ENCODE results near the gene EFCAB12. TPM values are rescaled to one million over a fixed set of nuclear protein-coding genes. Genes with fewer than 3 reads are reported as not detected.
"Not testable (repeated sequence)": the region's sequence is repeated elsewhere in the genome, so short reads cannot be mapped to it uniquely, and the experiment has no call there.

Gene EFCAB12
- total and polyA plus RNA-seq, 2 of the 4 experiments (the other 2 are of a cell fraction): under 0.01 to 0.17 TPM

DNA sequence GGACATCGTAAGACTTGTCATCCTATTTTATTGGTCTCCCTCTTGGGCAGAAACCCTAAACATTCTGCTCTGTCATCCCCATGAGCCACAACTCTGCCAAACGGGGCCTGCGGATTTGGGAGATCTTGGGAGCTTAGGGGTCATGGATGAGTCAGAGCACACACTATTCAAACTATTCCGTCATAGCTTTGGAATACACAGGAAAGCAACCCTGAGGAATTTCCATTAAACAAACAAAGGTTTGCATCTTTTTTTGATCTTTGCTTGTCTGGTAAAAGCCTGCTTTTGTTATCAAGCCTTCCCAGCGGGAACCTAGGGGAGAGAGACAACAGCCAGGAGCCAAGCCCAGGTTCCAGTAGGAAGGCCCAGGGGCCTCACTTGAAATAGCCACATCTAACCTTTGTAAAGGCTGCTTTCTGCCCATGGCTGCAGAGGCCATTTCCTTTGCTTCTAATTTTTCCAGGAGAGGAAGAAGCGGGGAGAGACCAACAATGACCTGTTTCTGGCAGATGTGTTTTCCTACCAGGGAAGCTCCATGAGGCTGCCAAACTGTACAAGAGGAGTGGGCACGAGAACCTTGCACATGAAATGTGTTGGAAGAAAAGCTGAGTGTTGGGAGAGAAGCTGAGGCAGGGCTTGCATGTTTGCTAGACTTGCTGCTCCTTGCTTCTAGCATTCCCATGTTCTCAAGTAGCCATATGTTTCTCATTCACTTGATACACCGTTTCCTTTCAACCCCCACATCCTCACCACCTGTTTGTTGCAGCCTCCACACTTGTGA lies 39.5 kb downstream of the EFCAB12 start:
- Histone ChIP-seq H3K4me2 (ENCODE audit: low read depth, low read length) (peak overlapping the region; percentile 8; the same call in 1 of the 2 replicates), H2AK9ac (replicated peaks; ENCODE audit: low read depth, low read length, poor library complexity) (peak overlapping the region; percentile 89), H3K36me3 (ENCODE audit: control insufficient read depth, insufficient read depth, low read length) (peaks cover 30% of the 10 kb centered on the region), H4K5ac (ENCODE audit: low read depth, low read length) (peak overlapping the region; percentile 78), H2BK5ac (ENCODE audit: low read depth, low read length, poor library complexity, severe bottlenecking) (peak overlapping the region; percentile 97), H4K8ac (ENCODE audit: low read depth in 2 of 2, low read length in 2 of 2) (peak overlapping the region; percentile 75 to 93), H2BK20ac (ENCODE audit: low read depth, low read length) (peak overlapping the region; percentile 85), H3K14ac (replicated peaks; ENCODE audit: low read depth, low read length) (peak overlapping the region; percentile 90), H2AK5ac (ENCODE audit: low read depth, low read length) (peak overlapping the region; percentile 99), H3K18ac (ENCODE audit: low read depth, low read length) (peak overlapping the region; percentile 8), H3K79me1 (ENCODE audit: low read depth in 1 of 2, low read length in 2 of 2) (peaks cover 21 to 48% of the 10 kb centered on the region in 2 experiments), H2BK120ac (ENCODE audit: low read depth, low read length) (peak overlapping the region; percentile 89), H4K91ac (ENCODE audit: insufficient read depth, low read depth, low read length) (peak overlapping the region; percentile 98), H3K4me1 (ENCODE audit: control insufficient read depth, insufficient read depth, low read length) (peaks cover 20% of the 10 kb centered on the region), H3K9me1 (ENCODE audit: insufficient read depth, low read length) (peaks cover 18% of the 10 kb centered on the region), H3K56ac (ENCODE audit: extremely low read depth, insufficient read depth, low read length) (peak overlapping the region; percentile 82), H3K27ac (ENCODE audit: insufficient read depth, low read length) (peak overlapping the region; percentile 94), H2BK15ac (ENCODE audit: low read depth, low read length) (peak overlapping the region; percentile 98; the same call in 2 of the 3 replicates), H3K23ac (ENCODE audit: low read depth, low read length) (peak overlapping the region; percentile 72), H3K4ac (ENCODE audit: low read depth, low read length) (peak overlapping the region; percentile 93)
- DNase-seq (peak; percentile 88), ATAC-seq (ENCODE audit: low read depth) (peak; percentile 87)
- intact Hi-C loops (cut with micrococcal nuclease); POLR2A ChIA-PET (ENCODE audit: unreplicated experiment); dilution Hi-C loops (cut with HindIII; ENCODE audit: low sequenced_read_pairs, unreplicated experiment); H4K20me1 ChIP-seq (ENCODE audit: insufficient read depth, low read length); H3K4me3 ChIP-seq (ENCODE audit: insufficient read depth, low read depth, low read length); H3K9me3 ChIP-seq (ENCODE audit: control insufficient read depth, insufficient read depth, low read length); BruUV-seq (replicated peaks); H3K9ac ChIP-seq (ENCODE audit: low read depth, low read length); H3K27me3 ChIP-seq (ENCODE audit: control insufficient read depth, insufficient read depth, low read length); H2AFZ ChIP-seq (replicated peaks; ENCODE audit: low read length, poor library complexity); CTCF ChIA-PET: not testable (repeated sequence)
- in situ Hi-C loops (cut with MboI; ENCODE audit: low sequenced_read_pairs): loop anchor here (5.0 to 25.0 kb wide), 2 partner anchors 93 to 223 kb away; partner anchors contain the start of gene PLXND1
- TF ChIP-seq FOS (IDR thresholded peaks at IDR 0.05; ENCODE audit: low read depth, low read length) (peak; percentile 37; the same call in 1 of the 2 replicates), NFE2L2 (IDR thresholded peaks at IDR 0.05; ENCODE audit: low read depth, low read length) (peak; percentile 77)
- WGBS, 2 experiments (ENCODE audit: extremely low coverage in 2 of 2, insufficient read length in 1 of 2): 40% methylated on average over 1 of the region's 8 CpGs; no CpG with 5 or more reads in 1 of the 2 experiments
